GM12872 (cell line): Measurements from ENCODE around the gene TGFBR3.

ENCODE experiments used
- TF ChIP-seq, protein P1 (sequence below): IDR thresholded peaks from 3 replicates; pipeline ENCODE4 v1.5.1; 2011; ENCODE audit warnings: low read depth, mild to moderate bottlenecking, low read length, moderate library complexity; ENCODE audit not compliant: insufficient read depth

Gene TGFBR3

GRCh38 chr1:91712981-91713841 lies 172.7 kb downstream of the TGFBR3 start:
- TF ChIP-seq, protein P1, sequence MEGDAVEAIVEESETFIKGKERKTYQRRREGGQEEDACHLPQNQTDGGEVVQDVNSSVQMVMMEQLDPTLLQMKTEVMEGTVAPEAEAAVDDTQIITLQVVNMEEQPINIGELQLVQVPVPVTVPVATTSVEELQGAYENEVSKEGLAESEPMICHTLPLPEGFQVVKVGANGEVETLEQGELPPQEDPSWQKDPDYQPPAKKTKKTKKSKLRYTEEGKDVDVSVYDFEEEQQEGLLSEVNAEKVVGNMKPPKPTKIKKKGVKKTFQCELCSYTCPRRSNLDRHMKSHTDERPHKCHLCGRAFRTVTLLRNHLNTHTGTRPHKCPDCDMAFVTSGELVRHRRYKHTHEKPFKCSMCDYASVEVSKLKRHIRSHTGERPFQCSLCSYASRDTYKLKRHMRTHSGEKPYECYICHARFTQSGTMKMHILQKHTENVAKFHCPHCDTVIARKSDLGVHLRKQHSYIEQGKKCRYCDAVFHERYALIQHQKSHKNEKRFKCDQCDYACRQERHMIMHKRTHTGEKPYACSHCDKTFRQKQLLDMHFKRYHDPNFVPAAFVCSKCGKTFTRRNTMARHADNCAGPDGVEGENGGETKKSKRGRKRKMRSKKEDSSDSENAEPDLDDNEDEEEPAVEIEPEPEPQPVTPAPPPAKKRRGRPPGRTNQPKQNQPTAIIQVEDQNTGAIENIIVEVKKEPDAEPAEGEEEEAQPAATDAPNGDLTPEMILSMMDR: no peak

GRCh38 chr1:91712393-91712792 lies 173.6 kb downstream of the TGFBR3 start:
- TF ChIP-seq, protein P1: no peak

DNA sequence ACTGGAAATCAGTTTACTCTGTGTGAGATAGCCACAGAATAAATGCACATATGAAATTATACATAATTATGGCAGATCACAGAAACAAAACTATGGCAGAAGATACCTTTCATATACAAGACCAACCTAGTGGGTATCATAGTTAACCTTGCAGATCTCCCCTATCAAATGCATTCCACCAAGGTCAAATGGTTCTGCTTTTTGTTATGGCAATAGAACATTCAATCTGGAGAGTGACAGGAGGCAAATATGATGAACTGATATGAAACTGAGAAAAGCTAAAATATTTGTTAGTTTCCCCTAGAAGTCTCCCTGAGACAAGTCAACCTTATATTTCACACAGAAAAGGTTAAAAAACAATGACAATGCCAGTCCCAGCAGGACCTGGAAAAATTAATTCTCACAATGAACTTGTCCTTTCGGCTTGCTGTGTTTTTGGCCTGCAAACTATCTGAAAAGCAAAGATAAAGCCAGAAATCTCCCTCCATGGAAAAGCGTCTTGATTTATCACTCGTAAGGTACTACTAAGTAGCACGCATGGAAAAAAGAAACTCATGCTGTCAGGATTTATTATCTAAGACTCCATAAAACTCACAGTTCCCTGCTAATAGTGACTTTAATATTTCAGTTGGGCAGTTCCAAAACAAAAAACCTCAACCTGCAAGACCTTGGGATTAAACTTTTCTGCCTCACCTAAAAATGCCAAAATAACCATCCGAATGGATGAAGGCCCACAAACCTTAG lies 174.3 kb downstream of the TGFBR3 start:
- TF ChIP-seq, protein P1: no peak

DNA sequence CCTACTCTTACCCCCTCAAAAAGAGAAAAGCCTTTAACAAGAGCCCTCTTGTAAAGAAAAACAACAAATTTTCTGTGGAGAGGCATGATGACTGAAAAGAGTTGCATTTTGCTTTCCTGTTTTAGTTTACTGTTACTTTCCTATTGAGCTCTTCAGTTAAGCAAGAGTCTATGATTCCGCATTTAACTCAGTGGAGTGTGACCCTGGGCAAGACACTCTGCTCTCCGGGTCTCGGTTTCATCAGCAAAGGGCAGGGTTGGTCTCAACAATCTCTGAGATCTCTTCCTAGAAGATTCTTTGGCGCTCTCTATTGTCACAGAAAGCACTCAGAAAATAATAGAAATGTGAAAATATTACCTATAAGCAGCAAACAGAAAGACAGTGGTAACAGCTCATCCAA lies 175.7 kb downstream of the TGFBR3 start:
- TF ChIP-seq, protein P1: no peak

- TF ChIP-seq, protein P1: no peak
Measured at GRCh38 chr1:91708691-91709090, 177.3 kb downstream of the TGFBR3 start.

GRCh38 chr1:91707890-91708218 lies 178.1 kb downstream of the TGFBR3 start:
- TF ChIP-seq, protein P1: no peak

DNA sequence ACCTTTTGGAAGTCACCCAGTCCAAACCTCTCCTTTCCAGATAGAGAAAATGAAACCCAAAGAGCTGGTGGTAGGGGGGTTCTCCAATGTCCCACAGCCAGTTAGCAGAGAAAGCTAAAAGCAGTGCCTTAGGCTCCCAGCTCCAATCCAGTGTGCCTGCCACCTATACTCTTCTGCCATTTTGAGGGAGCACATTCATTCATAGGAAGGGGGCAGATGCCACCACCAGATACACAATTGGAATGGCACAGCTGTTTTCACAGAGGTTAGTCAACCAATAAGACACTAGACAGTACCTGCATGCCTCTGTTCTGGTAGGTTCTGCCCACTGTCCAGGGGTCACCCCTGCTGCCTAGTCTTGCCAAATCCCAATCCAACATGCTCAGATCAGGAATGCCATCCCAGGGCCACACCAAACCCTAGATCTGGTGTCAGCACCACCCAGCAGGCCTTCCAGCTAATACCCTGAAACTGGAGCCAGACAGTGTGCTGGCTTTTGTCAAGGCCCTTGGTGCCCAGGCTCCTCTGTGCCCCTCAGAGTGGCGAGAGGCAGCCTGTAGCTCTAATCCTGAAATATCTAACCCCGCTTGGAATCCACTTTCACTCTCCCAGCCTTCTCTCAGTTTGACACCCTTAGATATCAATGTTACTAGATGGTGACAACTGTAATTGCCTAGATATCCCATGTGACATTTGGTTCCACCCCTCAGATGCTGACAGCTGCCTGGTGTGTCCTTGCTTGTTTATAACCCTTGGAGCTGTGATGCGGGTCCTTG lies 178.6 kb downstream of the TGFBR3 start:
- TF ChIP-seq, protein P1: no peak
